Stimulated activated CD8-positive, alpha-beta memory T cell treated with anti-CD3 and anti-CD28 coated beads, Interleukin-15, amount 100 ng/mL, for 1 hour (primary cell): ENCODE results near the gene ANKRD66.

Experiments
- DNase-seq: peaks from one replicate; pipeline ENCODE4 v3.0.0-alpha.2; 2020; ENCODE audit warnings: low read depth

ANKRD66 gene

DNA sequence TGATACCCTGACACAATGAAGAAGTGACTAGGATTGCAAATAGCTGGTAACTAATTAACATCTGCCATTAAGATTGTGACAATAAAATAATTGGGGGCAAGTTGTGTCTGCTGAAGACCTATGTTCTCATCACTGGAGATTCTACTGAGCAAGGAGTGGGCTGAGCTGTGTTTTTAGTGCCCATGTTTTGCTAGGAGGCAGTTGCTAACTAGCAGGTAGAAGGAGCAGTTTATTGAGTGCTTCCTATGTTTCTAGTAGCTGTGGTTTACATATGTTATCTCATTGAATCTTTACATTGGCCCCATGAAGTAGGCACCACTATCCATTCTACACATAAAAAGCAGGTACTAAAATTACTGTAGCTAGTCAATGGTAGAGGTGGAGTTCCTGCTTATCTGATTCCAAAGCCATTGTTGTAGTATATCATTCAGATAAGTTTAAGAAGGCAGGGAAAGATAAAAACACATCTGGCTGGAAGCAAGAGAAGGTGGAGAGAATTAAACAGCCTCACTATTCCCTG, 43.7 kb downstream of the ANKRD66 start:
- DNase-seq, result no peak

DNA sequence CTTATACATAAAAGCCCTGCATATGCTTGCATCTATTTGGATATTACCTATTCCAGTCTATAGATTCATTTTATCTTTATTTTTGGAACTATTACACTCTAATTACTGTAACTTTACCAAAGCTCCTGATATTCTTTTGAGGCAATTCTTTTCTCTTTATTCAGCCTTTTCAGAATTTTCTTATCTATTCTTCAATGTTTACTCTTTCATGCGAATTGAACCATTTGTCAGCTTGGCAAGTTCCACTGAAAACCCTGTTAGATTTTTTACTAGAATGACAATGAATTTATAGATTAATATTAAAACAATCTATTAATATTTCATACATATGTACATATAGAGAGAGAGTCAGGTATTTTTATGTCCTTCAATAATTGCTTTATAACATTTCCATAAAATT, 45.9 kb downstream of the ANKRD66 start:
- no peak for DNase-seq

DNA sequence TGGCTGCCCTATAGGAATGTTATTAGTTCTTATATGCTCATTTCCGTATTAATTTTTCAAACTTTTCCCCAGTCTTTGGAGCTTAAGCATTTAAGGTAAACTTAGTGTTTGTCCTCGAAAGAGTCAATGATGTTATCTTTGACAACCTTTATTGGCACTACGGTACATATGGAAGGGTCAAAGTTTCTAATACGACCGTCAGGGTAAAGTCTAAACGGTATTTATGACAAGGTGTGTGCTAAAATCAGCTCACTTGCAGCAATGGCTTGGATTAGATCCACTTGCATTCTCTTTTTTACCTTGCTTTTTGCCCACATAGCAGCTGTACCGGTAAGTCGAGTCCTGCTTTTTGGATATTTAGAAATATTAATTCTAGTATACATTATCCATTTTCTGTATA, 46.4 kb downstream of the ANKRD66 start, which contains the start of gene MEP1A:
TSS of gene MEP1A (plus strand) at position 252 of the 400 bp plus-strand sequence. CDS start at position 262, 10 bp downstream.
- no peak for DNase-seq

DNA sequence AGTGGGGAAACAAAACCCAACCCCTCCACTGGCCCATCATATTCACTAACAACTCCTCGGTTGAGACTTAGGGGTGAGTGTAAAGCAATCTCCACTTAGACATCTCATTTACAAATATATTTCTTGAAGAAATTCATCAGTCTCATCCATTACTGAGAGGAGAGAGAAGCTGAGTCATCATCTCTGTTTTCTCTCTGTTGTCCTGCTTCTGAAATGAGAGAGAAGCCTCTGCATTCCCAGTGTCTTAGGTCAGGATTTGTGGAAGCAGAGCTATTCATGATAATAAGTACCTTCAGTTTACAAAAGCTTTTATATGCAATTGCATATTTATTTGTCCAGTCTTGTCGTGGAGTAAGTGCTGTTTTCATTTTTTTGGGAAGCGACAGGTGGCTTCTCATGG, 47.3 kb downstream of the ANKRD66 start:
- DNase-seq, result no peak

DNA sequence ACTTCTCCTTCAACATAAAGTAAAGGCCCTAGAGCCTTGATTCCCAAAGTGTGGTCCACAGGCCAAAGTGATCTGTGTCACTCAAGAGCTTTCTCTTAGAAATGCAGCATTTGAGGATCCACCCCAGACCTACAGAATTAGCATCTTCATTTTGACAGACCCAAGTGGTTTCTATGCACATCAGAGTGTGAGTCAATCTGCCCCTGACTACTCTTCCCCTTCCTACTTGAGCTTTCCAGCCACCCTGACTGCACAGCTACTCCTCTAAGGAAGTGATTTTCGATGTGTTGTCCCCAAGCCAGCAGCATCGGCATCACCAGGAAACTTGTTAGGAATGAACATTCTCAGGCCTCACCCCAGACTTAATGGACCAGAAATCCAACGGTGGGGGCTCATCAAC, 49.1 kb downstream of the ANKRD66 start:
- DNase-seq, result no peak

DNA sequence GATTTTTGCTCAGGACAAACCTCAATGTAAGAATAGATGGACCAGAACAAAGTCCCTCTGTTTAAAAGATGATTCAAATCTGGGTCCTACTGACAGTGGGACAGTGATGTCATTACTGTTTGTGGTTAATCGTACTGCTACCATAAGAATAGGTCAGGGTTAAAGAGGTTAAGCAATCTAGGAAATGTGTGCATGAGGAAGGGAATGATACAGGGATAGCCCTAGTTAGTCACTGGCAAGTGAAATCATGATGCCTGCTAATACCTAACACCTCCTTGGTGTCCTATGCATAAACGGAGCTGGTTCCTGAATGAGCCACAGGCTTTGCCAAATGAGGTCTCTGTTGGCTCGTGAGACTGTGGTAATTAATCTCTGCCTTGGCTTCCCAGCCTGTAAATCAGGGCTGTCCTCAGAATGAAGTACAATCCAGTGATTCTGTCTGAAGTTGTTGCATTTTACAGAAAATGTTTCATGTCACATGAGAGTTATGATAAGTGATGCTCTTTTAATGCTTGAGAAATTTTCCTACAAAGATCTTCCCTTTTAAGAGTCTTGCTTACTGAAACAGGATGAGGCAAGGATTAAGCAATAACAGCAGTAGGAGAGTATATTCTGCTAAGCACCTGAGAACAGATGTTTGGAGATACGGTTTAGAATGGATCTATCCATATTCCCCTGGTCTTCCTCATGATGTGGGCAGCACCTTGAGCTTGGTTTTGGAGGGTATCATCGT, 50.3 kb downstream of the ANKRD66 start:
- DNase-seq, result no peak

DNA sequence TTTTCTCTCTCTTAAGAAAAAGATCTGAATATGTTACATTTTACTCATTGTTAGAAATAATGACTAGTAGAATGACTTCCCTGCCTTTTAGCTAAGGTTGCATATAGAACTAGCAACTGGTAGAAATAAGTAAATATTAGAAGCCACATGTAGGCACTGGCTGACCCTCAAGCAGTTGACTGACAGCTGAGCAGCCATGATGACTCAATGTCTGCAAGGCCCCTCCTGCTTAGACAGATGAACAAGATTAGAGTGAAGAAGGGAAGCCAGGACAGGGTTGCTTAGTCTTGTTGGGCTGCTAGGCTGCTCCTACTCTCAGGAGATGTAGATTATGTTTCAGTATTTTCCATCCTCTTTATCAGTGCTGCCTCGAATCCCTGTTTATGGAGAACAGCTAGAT, 52.9 kb downstream of the ANKRD66 start:
- DNase-seq, result no peak

DNA sequence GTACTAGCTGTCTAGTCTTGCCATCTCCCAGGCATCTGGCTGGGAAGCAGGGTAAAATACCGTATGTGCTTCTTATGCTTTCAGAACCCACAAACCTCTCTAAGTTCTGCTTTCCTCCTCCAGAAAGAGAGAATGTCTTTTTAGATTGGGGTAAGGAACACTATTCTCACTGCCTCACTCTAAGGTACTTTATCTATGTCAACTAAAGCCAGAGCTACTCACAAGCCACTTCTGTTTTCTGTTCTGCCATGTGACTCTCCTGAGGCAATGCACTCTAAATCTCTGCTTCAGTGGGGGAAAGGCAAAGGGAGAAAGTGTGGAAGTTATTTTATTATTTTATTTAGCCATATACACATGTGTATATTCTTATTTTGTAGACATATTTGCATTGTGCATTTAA, 62.1 kb downstream of the ANKRD66 start:
- DNase-seq, result no peak
